ENCODE results near the gene PMM2.
"Not testable (repeated sequence)": the region's sequence is repeated elsewhere in the genome, so short reads cannot be mapped to it uniquely, and the experiment has no call there.

The PMM2 gene

DNA sequence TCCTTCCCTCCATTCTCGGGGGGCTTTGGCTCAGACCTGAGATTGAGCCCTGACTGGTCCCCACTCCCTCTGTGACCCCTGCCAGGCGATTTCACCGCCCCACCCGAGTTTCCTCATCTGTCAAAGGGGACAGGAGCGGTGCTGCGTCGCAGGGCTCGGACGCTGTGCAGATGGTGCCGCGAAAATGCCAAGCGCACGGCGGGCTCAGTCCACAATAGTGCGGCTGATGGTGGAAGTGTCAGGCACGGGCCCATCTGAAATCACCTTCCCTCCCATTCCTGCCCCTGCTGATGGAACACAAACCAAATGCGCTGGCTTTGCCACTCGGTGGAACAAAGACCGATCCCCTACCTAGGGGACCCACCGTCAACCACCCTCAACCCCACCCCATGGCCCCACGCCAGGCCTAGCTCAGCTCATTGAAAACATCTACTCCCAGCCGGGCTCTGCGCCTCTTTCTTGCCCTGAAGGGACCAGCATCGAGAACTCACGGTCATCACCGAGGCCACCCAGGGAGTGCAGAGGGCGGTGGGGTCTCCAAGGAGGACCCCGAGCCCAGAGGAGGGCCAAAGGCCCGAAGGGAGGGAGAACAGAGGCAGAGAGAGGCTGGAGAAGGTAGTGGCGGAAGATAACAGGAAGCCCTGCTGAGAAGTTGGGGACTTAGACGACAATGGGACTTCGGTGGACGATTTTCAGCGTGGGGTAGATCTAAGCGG lies 69.7 kb downstream of the PMM2 start:
- DNase-seq (ENCODE audit: low read depth) = no peak

DNA sequence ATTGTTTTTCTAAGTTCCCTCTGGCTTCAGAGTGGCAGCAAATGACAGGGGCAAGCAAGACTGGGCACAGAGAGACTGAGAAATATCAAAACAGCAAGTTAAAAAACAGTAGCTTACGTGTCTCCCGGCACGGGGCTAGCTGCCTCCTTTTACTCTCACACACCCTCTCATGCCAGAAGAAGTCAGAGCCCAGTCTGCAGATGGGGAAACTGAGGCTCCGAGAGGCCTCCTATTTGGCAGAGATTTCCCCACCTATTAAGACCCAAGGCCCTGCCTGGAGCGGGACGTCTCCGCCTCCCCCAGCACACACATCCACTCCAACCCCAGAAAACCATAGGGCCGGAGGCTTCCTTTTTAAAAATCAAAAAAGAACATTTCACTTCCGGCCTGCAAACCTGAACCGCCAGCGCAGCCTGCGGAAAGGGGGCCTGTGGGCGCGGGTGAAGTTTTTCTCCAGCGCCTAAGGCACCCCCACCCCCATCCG lies 70.3 kb downstream of the PMM2 start:
- DNase-seq (ENCODE audit: low read depth) = no peak

DNA sequence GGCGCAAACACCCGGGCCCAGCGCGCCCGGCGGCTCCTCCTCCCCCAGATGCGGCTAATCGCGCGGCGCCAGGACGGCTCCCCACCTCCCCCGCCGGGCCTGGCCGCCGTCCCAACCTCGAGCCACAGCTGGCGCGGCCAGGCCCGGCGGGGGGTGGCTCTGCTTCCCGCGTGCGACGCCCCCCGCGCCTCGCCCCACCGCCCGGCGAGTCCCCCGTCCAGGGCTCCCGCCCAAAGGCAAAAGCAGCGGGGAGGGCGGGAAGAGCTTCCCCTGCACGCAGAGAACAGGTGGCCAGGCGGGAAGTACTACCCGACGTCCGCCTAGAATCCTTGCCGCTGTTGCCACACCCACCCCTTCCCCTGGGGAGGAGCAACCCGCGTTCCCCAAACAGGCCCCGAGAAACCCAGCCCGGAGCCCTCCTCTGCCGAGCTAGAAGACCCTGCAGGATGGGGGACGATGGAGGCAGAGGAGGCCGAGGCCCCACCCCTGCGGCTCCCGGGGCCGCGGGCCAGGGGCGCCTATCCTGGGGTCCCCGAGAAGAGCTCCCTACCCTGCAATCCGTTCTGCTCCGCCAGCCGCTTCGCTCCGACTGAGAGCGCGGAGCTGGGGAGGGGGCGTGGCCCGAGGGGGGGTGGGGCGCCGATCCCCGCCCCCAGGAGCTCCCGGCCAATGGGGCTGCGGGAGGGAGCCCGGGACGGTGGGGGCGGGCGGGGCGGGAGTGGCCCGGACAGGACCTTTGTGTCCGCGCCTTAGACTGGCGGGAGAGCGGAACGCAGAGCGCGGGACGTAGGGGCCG lies 71.0 kb downstream of the PMM2 start, which contains the start of gene CARHSP1:
Gene CARHSP1 (minus strand): TSS at position 591 of the 796 bp plus-strand sequence. CDS start 9,678 bp downstream, outside the sequence.
- peak; percentile 82 for DNase-seq (ENCODE audit: low read depth)

DNA sequence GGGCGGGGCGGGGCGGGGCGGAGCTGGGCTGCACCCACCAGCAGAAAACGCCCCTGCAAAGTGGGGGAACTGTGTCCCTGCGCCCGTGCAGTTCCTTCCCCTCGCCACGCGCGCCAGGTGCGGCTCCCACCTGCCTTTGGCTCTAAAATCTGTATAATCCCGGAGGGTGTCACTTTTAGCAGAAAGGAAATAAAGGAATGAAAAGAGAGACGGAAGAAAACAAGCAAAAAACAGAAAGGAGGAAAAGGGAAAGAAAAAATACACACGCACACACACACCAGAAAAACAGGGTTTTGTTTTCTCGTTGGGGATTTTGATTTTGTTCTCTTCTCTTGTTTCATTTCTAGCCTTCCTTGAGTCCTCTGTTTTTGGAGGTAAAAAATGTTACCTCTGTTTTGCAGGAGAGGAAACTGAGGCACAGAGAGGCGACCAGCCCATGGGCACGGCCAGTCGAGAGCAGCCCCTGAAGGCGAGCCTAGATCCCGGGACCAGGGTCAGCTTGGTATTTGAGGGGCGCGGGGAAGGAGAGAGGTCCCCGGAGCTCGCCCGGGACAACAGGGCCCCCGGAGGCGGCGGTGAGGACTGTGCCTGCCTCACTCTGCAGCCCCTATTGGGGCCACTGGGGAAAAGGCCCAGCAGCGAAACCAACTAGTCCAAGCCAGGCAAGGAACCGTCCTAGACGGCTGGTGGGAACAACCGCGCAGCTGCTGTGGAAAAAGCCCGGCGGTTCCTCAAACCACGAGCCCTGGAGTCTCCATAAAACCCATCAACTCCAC lies 71.8 kb downstream of the PMM2 start:
- no peak for DNase-seq (ENCODE audit: low read depth)

DNA sequence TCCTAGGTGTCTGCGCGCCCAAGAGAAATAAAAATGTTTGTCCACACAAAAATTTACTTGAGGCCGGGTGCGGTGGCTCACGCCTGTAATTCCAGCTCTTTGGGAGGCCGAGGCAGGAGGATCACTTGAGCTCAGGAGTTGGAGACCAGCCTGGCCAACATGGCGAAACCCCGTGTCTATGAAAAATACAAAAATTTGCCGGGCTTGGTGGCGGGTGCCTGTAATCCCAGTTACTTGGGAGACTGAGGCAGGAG lies 72.3 kb downstream of the PMM2 start:
- not testable (repeated sequence) for DNase-seq (ENCODE audit: low read depth)

DNA sequence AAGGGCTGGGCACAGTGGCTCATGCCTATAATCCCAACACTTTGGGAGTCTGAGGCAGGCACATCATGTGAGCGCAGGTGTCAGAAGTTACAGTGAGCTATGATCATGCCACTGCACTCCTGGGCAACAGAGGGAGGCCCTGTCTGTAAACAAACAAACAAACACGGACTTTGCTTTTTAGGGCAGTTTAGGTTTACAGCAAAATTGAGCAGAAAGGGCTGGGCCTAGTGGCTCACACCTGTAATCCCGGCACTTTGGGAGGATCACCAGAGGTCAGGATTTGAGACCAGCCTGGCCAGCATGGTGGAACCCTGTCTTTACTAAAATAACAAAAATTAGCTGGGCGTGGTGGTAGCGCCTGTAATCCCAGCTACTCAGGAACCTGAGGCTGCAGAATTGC lies 74.4 kb downstream of the PMM2 start:
- DNase-seq (ENCODE audit: low read depth) = no peak

DNA sequence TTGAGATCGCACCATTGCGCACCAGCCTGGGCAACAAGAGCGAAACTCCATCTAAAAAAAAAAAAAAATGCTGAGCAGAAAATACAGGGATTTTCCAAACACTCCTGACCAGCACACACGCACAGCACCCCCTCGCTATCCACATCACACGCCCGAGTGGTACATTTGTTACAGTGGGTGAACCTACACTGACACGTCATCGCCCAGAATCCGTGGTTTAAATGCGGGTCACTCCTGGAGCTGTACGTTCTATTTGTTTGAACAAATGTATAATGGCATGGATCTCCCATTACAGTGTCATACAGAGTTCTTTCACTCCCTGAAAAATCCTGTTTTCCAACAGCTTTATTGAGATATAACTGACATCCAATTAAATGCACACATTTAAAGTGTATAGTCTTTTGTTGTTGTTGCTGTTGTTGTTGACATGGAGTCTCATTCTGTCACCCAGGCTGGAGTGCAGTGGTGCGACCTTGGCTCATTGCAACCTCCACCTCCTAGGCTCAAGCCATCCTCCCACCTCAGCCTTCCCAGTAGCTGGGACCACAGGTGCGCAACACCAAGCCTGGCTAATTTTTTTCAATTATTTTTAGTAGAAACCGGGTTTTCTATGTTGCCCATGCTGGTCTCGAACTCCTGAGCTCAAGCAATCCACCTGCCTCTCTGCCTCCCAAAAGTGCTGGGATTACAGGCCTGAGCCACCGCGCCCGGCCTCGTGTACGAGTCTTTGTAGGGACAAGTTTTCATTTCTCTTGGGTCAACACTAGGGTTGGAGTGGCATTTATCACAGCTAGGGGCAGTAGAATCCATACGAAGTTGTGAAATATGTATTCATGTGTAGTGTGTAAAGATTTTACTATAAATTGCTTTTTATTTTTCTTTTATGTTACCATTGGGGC lies 75.6 kb downstream of the PMM2 start:
- no peak for DNase-seq (ENCODE audit: low read depth)

DNA sequence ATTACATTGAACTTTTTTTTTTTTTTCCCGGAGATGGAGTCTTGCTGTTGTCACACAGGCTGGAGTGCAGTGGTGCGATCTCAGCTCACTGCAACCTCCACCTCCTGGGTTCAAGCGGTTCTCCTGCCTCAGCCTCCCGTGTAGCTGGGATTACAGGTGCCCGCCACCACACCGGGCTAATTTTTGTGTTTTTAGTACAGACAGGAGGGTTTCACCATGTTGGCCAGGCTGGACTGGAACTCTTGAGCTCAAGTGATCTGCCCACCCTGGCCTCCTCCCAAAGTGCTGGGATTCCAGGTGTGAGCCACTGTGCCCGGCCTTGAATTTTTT lies 76.2 kb downstream of the PMM2 start:
- not testable (repeated sequence) for DNase-seq (ENCODE audit: low read depth)

DNA sequence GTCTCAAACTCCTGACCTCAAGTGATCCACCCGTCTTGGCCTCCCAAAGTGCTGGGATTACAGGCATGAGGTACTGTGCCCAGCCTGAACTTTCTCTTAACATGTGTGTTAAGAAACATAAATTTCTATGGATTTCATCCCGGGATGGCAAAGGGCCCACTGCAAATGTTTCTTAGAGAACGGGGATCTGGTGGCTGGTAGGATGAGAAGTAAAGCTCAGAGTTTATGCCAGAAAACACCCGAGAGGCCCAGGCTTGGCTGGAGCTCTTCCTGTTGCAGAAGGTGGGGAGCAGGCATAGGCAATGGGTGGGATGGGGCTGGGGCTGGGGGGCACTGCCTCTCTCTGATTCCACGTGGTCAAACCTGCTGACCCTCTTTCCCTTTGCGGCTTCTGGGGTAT lies 76.7 kb downstream of the PMM2 start:
- peak; percentile 82 for DNase-seq (ENCODE audit: low read depth)

DNA sequence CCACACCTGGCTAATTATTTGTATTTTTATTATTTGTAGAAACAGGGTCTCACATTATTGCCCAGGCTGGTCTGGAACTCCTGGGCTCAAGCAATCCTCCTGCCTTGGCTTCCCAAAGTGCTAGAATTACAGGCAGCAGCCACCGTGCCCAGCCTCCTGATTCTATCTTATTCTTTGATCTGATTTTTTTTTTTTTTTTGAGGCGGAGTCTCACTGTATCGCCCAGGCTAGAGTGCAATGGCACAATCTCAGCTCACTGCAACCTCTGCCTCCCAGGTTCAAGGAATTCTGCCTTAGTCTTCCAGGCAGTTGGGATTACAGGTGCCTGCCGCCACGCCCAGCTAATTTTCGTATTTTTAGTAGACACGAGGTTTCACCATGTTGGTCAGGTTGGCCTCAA lies 77.7 kb downstream of the PMM2 start:
- not testable (repeated sequence) for DNase-seq (ENCODE audit: low read depth)

DNA sequence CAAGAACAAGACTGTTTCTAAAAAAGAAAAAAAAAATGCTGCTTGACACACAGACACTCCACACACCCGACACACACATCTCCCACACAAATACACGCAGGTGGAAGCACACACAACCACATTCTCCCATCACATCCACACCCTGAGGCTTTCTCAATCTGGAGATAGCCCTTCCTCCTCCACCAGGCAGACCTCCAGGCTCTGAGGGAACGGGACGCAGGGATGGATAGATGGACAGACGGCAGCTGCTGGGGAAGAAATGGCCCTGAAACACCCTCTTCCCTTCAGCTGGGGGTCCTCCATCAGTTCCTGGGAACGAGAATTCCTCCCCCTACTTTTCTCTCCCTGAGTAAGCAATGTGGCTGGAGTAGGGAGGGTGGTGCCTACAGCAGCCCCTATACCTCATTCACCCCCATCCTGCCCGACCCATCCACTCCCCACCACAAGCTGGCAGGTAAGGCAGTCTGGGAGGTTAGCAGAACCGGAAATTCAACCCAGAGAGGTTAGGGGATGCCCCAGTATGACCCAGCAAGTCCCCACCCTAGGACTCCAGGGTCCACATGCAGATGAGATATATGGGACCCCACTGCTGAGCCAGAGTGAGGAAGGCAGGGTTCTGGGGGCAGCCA lies 80.4 kb downstream of the PMM2 start:
- no peak for DNase-seq (ENCODE audit: low read depth)

DNA sequence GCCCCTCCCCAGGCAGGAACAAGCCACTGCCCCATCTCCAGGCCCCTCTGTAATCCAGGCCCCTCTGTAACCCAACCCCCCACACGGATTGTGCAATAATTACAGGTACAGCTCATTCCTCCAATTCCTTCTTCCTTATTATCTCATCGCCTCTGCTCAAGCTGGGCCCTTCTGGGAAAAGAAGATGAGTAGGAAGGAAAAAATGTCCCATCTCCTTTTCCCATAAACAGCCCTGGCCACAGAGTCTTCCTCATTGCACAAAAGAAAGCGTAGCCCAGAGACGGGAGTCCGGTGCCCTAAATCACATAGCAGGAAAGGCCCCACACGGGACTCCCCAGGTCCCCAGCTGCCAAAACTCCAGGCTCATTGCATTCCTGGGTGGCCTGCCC lies 80.9 kb downstream of the PMM2 start:
- peak; percentile 63 for DNase-seq (ENCODE audit: low read depth)

DNA sequence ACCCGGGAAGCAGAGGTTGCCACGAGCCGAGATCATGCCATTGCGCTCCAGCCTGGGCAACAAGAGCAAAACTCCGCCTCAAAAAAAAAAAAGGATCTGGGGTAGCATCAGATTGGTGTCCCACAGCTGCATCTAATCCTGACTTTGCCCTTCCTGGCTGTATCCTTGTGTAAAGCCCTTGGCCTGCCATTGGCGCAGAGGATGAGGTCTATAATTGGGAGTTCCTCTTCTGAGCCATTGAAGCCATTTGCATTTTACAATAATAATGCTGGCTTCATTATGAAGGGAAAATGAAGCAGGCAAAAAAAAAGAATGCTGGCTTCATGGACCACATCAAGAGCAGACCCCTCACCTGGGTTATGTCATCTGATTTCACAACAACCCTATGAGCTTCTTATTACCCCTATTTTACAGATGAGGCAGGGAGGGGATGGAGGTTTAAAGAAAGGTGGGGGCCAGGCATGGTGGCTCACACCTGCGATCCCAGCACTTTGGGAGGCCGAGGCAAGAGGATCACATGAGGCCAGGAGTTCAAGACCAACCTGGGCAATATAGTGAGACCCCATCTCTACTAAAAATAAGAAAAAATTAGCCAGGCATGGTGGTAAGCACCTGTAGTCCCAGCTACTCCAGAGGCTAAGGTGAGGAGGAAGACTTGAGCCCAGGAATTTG lies 83.3 kb downstream of the PMM2 start:
- DNase-seq (ENCODE audit: low read depth) = no peak

DNA sequence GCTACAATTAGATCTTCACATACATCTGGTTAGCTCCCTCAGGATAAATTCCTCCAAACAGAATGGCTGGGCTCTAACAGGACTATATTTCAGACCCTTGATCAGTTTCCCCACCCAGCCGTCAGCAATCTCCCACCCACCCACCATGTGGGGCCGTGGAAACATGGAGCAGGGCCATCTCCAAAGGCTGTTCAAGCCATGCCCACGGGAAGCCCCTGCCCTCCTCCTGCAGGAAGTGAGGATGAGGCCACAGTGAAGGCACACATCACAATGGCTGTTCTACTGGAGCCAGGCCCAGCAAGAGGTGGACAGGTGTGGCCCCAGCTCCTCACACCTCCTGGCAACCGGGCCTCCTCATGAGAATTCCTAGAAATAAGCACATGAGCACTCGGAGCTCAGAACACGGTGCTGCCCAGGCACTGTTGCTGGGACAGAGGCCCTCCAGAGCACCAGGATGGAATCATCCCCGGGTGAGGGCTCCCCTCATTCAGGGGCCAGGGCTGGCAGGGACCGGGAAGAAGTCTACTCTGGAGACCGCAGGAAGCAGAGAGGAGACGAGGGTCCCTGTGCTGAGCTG lies 84.5 kb downstream of the PMM2 start, which contains the start of gene LITAFD:
Gene LITAFD (plus strand): TSS at position 311 of the 577 bp plus-strand sequence. CDS start 2,005 bp downstream, outside the sequence.
- no peak for DNase-seq (ENCODE audit: low read depth)

DNA sequence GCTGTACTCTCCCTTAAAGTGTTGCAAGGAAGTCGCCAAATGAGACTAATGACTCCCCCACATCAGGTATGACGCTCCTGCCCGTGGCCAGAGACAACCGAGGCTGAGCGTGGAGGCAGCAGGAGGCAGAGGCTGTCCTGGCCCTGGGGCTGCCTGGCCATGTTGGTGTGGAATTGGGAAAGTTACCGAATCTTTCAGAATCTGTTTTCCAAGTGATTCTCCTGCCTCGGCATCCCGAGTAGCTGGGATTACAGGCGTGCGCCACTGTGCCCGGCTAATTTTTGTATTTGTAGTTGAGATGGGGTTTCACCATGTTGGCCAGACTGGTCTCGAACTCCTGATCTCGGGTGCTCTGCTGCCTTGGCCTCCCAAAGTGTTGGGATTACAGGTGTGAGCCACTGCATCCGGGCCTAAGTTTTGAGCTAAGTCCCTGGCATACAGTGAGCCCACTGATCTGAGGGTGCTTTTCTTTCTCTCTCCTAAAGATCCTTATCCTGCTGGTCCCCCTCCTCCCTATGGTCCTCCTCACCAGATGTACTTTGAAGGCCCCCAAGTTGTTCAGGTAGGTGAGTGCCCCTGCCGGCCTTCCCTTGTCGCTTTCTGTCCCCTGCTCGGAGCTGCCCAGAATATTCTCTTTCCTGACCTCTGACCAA lies 85.2 kb downstream of the PMM2 start:
- DNase-seq (ENCODE audit: low read depth) = no peak

DNA sequence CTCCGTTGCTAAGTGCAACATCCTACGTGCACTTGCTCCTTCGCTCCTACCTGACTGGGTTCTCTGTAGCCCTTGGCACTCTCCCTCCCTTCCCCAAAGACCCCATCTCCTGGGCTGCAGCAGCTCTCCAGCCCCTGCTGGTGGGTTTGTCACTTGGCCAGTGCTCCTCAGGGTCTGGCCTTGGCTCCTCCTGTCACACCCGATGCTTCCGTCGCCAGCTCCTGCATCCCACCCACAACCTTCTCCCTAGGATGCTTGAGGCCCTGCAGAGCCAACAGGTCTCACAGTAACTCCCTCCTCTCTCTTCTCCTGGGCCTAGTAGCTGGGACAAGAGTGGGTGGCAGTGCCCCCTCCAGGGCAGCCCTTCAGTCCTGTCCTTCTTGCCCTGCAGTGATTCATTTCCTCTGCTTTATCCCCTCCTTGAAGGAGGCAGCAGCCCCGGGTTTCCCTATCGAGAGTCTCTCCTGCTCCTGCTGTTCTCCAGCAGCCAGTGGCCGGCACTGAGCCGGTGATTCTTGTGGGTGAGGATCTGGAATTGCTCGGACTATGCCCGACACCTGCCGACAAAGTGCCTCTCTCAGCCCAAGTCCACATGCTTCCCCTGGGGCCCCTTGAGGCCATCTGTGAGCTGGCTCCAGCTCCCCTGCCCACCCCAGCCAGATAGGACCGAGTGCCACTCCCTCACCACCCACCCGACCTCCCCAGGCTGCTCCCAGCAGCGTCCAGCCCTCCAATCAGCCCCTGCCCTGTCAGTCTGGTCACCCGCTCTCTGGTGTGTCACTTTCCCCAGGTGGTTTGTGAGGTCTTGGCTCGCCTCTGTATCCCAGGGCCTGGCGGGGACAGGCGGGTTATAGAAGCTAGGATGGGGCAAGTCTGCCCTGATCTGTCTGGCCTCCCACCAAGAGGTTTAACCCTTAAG lies 88.3 kb downstream of the PMM2 start:
- DNase-seq (ENCODE audit: low read depth) = peak; percentile 26

DNA sequence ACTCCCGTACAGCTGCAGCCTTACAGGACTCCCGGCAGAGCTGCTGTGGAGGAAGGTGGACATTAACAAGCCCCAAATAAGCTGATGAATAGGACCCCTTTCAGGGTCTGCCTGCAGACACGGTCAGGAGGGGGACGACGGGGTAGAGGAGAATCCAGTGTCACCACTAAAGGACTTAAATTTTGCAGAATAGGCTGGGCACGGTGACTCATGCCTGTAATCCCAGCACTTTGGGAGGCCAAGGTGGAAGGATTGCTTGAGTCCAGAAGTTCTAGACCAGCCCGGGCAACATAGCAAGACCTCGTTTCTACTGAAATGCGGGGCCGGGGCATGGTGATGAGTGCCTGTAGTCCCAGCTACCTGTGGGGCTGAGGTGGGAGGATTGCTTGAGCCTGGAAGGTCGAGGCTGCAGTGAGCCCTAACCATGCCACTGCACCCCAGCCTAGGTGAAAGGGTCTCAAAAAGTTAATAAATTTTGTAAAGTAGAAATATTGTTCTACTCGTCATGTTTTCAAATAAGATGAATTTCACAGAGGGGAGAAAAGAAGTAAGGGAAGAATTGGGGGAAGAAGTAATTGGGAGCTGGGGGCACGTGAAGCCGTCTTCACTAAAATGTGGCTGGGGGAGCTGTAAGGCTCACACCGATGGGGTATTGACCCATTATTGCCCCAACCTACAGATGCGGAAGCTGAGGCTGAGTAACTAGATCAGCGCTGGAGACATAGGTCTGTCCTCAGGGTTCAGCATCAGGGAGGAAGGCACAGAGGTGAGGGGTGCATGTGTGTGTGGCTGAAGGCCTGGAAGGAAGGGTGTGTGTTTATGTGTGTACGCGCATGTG lies 89.2 kb downstream of the PMM2 start:
- no peak for DNase-seq (ENCODE audit: low read depth)

DNA sequence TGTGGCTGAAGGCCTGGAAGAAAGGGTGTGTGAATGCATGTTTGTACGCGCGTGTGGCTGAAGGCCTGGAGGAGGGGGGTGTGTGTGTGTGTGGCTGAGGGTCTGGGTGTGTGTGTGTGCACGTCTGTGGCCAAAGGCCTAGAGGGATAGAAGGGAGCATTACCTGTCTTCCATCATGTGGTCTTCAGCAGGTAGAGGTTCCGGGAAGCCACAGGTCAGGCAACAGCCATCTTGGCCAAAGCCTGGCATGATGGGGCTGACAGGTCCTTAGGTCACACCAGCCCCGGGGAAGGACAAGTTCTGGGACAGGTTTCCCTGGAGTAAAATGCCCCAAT lies 89.8 kb downstream of the PMM2 start:
- DNase-seq (ENCODE audit: low read depth) = no peak
